NB4 (cell line): ENCODE measurements around the gene ABTB2.

ENCODE experiments used
- CTCF ChIP-seq: IDR thresholded peaks from one replicate; pipeline ENCODE4 v1.5.1; 2012; ENCODE audit warnings: low read depth, low read length
- POLR2A ChIP-seq: IDR thresholded peaks from 2 replicates; pipeline ENCODE4 v1.6.1; 2011; ENCODE audit warnings: mild to moderate bottlenecking; ENCODE audit not compliant: insufficient read length; ENCODE audit errors: extremely low read depth

- TF ChIP-seq POLR2A (no peak), CTCF (no peak)
These were observed 47.8 kb downstream of the ABTB2 start for GRCh38 chr11:34309965-34310364.
